Activated CD8-positive, alpha-beta memory T cell treated with anti-CD3 and anti-CD28 coated beads for 1 hour (primary cell): ENCODE data around the gene CXCL14.
A peak's percentile ranks its signal among the peaks of the same experiment; 100 is the strongest.

Experiments used
- DNase-seq, 2 donors: peaks; one replicate each; pipeline ENCODE4 v3.0.0-alpha.2; 2020; ENCODE audit warnings: low read depth in 1 of 2; ENCODE audit errors: extremely low read depth in 1 of 2

CXCL14 gene

GRCh38 chr5:135569755-135570452 lies 8.9 kb downstream of the CXCL14 start:
- no peak for DNase-seq

GRCh38 chr5:135568923-135569360 lies 9.8 kb downstream of the CXCL14 start:
- no peak for DNase-seq

GRCh38 chr5:135568246-135568645 lies 10.5 kb downstream of the CXCL14 start:
- DNase-seq, result no peak

GRCh38 chr5:135567661-135568060 lies 11.1 kb downstream of the CXCL14 start:
- DNase-seq, result no peak

GRCh38 chr5:135566422-135567400 lies 12.1 kb downstream of the CXCL14 start:
- DNase-seq, result no peak

- DNase-seq, result peak in 1 of 2 donors; percentile 53
Measured at GRCh38 chr5:135565725-135566421, 12.9 kb downstream of the CXCL14 start.

- no peak for DNase-seq
Measured at GRCh38 chr5:135565266-135565665, 13.5 kb downstream of the CXCL14 start.

- no peak for DNase-seq
Measured at GRCh38 chr5:135564331-135564730, 14.5 kb downstream of the CXCL14 start.

- DNase-seq, result no peak
Measured at GRCh38 chr5:135561266-135561665, 17.5 kb downstream of the CXCL14 start.

- DNase-seq, result peak in 1 of 2 donors; percentile 22
Measured at GRCh38 chr5:135560858-135561257, 17.9 kb downstream of the CXCL14 start.

- DNase-seq, result no peak
Measured at GRCh38 chr5:135559354-135559753, 19.4 kb downstream of the CXCL14 start.

- DNase-seq, result no peak
Measured at GRCh38 chr5:135557076-135557838, 21.5 kb downstream of the CXCL14 start.

- no peak for DNase-seq
Measured at GRCh38 chr5:135556620-135557019, 22.2 kb downstream of the CXCL14 start.

GRCh38 chr5:135555530-135555929 lies 23.3 kb downstream of the CXCL14 start:
- DNase-seq, result no peak

GRCh38 chr5:135553688-135554462 lies 24.9 kb downstream of the CXCL14 start:
- no peak for DNase-seq

GRCh38 chr5:135551593-135552447 lies 27.0 kb downstream of the CXCL14 start:
- peak in 1 of 2 donors; percentile 9 for DNase-seq

GRCh38 chr5:135549413-135549812 lies 29.4 kb downstream of the CXCL14 start:
- DNase-seq, result no peak

GRCh38 chr5:135547590-135548254 lies 31.1 kb downstream of the CXCL14 start:
- no peak for DNase-seq
